Hematopoietic multipotent progenitor cell treated with erythropoietin and hydrocortisone succinate and interleukin-3 and kit ligand, for 6 days (in vitro differentiated cells): ENCODE measurements around the gene EPHB2.
A peak's percentile ranks its signal among the peaks of the same experiment; 100 is the strongest.

Experiments used
- DNase-seq: peaks from one replicate; pipeline ENCODE4 v3.0.0-alpha.2; 2015

Gene EPHB2

GRCh38 chr1:22722901-22723550, 12.4 kb downstream of the EPHB2 start:
- no peak for DNase-seq

- no peak for DNase-seq
Observed at GRCh38 chr1:22727873-22728272, 17.2 kb downstream of the EPHB2 start.

- no peak for DNase-seq
Observed at GRCh38 chr1:22728751-22729399, 18.2 kb downstream of the EPHB2 start.

GRCh38 chr1:22729400-22729773, 18.7 kb downstream of the EPHB2 start:
- no peak for DNase-seq

- no peak for DNase-seq
Observed at GRCh38 chr1:22729912-22730311, 19.3 kb downstream of the EPHB2 start.

- DNase-seq, result no peak
Observed at GRCh38 chr1:22731924-22732720, 21.5 kb downstream of the EPHB2 start.

- DNase-seq, result no peak
Observed at GRCh38 chr1:22733643-22734042, 23.0 kb downstream of the EPHB2 start.

GRCh38 chr1:22736501-22737080, 26.0 kb downstream of the EPHB2 start:
- DNase-seq, result no peak

GRCh38 chr1:22737374-22738068, 26.9 kb downstream of the EPHB2 start:
- DNase-seq, result no peak

- no peak for DNase-seq
Observed at GRCh38 chr1:22738069-22738435, 27.4 kb downstream of the EPHB2 start.

- DNase-seq, result no peak
Observed at GRCh38 chr1:22738522-22738921, 27.9 kb downstream of the EPHB2 start.

GRCh38 chr1:22739648-22740385, 29.2 kb downstream of the EPHB2 start:
- no peak for DNase-seq

GRCh38 chr1:22741118-22741517, 30.5 kb downstream of the EPHB2 start:
- DNase-seq, result no peak

GRCh38 chr1:22745669-22746585, 35.3 kb downstream of the EPHB2 start:
- DNase-seq, result peak; percentile 14

- DNase-seq, result no peak
Observed at GRCh38 chr1:22747021-22747734, 36.5 kb downstream of the EPHB2 start.

GRCh38 chr1:22747735-22748073, 37.1 kb downstream of the EPHB2 start:
- no peak for DNase-seq

- no peak for DNase-seq
Observed at GRCh38 chr1:22749503-22749902, 38.9 kb downstream of the EPHB2 start.

GRCh38 chr1:22749919-22750684, 39.5 kb downstream of the EPHB2 start:
- DNase-seq, result peak; percentile 38

- DNase-seq, result no peak
Observed at GRCh38 chr1:22750685-22751051, 40.0 kb downstream of the EPHB2 start.

- DNase-seq, result no peak
Observed at GRCh38 chr1:22751124-22751531, 40.5 kb downstream of the EPHB2 start.
